ENCODE measurements around the gene BCL11B.

The BCL11B gene

DNA sequence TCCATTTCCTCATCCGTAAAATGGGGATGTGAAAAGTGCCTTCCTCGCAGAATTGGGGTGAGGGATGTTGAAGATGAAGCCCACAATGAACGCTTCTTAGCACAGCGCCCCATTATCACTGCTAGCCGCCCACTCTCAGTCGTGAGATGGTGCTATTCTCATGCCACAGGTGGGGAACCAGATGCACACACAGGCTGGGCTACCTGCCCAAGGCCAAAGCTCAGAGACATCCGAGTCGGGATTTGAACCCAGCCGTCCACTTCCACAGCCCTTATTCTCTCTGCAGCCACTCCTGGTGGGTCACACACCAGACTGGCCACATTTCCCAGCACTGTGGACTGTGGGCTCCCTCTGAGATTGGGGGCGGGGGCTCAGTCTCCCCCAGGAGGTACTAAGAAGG is 55.8 kb downstream of the BCL11B start:
- DNase-seq: no peak

DNA sequence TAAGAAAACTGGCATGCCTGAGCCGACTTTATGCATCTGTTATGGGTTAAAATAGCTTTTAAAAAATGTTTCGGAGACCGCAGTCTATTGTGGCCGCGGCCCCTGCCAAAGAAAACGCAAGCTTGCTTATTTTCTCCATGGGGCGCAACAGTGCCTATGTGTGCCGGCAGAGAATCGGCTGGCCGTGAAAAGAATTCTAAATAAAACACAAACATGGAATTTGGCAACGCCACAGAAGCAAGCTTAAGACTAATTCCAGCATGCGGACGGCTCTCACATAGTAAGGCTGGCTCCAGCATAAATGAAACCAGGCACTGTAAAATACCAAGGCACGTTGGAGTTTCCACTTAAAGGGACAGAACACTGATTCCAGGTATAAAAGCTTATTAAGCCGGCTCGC is 56.7 kb downstream of the BCL11B start:
- no peak for DNase-seq

DNA sequence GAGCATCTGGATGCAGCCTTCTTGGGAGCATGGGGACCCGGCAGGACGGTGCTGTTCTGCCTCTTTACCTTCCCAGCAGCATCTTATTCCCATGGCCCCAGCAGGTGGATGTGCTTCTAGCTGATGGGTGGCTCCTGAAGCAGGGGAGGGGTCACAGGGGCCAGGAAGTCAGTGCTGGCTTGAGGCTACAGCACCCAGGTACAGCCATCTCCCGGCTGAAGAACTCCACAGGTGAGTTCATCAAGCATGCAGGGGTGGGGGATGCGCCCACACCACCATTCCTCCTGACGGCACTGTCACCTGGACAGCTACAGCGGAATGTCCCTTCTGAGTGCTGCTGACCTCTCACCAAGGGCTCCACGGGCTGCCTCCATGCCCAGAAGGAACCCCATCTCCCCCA is 57.3 kb downstream of the BCL11B start:
- no peak for DNase-seq

DNA sequence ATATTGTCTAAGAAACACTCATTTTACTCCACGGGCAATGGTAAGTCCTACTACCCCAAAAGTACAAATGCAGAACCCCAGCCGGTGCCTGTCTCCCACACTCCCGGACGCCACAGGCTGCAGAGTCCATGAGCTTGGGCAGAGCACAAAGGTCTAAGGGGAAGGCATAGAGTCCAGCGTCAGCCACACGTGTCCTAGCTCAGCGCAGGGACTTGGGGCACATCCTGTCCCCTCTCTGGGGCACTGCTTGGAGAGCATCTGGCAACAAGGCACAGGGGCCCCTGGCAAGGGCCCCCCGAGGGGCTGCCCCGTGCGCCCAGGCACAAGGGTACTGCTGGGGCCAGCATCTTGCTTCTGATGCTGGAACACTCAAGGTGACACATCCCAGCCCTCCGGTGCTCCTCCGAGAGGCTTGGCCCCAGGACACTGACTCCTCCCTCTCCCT is 58.4 kb downstream of the BCL11B start:
- no peak for DNase-seq

DNA sequence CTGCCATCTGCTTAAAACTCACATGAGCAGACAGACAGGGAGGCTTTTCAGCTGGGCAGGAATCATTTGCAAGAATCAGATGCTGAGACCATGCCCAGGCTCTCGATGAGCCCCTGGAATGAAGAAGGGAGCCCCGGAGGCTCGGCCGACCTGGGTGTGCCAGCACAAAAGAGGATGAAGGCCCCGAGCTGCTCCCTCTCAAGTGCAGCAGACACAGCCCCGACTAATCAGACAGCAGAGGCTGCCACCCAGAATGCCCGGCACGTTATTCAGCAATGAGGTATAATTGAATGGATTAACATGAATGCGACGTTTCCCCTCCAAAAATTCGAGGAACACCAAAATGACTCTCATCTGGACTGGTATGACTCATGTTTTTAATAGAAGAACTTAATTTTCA is 58.9 kb downstream of the BCL11B start:
- DNase-seq: peak in 1 of 2 experiments; percentile 65

DNA sequence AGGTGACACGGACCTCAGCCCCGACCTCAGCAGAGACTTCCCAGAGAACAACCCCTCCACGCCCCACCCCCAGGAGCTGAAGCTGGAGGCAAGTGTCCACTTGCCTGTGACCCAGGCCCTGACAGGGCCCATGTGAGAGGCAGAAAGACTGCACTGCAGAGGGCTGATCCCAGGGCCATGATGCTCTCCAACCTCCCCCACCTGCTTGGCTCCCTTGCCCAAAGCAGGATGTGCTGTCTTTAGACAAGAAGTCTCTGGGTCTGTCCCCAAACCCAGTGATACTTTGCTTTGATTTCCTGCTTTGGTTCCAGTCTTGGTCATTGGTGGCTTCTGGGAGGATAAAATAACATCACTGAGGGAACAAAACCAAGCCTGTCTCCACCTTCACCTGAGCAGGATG is 59.4 kb downstream of the BCL11B start:
- no peak for DNase-seq

DNA sequence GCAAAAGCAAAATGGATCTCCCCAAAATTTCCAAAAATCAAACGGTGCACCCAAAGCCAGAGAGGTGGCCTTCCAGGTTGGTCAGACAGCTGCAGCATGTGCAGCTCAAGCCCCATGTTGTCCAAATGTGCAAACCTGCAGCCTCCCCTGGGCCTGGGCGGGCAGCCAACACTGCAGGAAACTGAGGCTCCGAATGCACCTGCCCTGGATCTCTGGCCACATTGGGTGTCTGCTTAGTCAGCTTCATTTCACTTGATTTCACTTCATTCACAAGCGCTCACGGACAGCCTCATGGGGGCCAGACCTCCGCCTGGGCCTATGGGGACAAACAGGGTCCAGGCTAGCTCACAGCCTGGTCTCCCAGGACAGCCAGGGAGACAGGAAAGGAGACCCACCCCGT is 59.8 kb downstream of the BCL11B start:
- no peak for DNase-seq

DNA sequence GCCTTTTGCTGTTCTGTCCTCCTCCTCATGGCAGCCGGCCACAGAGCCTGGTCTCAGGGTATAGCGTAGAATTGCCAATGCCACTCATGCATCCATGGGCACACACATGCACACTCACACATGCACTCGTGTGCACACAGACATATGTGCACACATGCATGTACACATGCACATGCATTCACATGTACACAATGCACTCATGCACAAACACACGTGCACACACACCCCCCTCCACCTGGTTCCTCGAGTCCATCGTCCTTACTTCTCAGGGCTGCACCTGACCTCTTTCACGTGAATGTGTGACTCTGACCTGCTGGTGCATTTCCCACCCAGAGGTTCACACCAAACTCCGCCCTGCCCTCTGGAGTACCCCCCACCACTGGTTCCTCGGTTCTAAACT is 60.6 kb downstream of the BCL11B start:
- no peak for DNase-seq

DNA sequence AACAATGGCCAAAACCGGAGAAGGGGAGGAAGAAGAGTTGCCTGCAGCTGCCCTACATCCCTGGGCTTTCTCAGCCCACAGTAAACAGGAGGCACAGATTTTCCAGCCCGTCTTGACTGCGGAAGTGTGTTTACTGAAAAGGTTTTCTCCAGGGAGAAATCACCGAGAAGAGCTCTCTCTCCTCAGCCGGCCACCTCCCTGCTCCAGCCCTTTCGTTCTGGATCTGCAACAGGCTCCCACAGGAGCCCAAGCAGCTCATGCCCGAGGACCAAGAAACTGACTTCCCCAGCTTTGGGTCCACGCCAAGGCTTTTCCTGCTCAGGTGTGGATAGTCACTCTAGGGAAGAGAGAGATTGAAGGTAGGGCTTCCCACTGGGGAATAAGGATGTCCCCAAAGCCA is 61.7 kb downstream of the BCL11B start:
- DNase-seq: no peak

DNA sequence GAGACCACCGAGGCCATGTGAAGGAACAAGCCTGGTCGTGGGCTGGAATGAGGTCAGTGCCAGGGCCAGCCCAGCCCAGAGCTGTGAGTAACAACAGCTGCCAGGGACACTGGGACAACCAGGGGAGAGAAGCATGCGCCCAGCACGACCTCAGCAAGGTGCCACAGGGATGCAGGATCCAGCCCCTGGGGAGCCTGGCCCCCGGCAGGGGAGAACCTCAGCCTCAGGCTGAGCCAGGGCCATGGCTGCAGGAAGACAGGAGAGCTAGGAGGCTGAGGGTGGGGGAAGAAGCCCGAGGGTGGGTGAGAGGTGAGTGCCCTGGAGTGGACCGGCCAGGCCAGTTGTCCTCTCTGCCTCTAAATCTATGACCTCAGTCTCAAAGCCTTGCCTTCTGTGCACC is 62.6 kb downstream of the BCL11B start:
- DNase-seq: no peak

DNA sequence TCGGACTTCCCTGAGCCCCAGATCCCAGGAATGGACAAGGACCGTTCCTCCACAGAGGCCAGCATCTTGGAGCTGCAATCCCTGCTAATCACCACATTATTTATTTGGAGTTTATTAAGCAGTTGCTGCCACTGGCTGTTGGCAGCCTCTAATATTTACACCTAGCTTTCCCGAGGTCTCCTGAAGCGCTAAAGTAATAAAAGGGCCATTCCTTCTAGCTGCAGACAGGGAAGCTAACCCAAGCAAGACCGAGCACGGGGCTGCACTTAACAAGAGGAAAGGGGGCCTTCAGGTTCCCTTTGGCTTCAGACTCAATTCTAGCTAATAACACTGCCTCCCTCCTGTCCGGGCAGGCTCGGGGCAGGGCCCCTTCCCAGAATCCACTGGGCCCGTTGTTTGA is 63.7 kb downstream of the BCL11B start:
- no peak for DNase-seq

DNA sequence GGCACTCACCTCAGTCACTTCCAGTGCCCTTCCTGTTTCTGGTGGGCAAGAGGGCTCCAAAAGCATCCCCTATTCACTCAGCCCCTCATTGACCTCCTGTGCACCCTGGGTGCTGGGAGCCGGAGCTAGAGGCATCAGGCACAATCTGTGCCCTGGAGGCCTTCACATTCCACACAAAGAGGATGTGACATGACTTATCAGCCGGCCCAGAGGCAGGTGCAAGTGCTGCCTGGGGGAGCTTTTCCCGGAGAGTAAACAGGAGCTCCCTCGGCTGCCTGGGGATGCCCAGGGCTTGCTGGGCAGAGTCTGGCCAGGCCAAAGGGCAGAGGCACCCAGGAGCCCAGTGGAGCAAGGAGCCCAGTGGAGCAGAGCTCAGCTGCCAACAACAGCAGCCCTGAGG is 64.5 kb downstream of the BCL11B start:
- no peak for DNase-seq

DNA sequence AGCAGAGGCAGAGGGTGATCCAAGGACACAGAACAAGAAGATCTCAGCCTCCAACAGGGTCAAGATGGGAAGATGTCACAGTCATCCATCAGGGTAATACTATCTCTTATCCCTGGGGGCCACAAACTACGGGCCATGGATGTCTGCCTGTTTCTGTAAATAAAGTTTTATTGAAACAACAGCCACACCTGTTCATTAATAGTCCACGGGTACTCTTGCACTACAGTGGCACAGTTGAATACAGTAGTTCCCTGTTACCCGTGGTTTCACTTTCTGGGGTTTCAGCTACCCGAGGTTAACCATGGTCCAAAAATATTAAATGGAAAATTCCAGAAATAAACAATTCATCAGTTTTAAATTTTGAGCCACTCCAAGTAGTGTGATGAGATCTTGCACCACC is 65.9 kb downstream of the BCL11B start:
- DNase-seq: no peak

DNA sequence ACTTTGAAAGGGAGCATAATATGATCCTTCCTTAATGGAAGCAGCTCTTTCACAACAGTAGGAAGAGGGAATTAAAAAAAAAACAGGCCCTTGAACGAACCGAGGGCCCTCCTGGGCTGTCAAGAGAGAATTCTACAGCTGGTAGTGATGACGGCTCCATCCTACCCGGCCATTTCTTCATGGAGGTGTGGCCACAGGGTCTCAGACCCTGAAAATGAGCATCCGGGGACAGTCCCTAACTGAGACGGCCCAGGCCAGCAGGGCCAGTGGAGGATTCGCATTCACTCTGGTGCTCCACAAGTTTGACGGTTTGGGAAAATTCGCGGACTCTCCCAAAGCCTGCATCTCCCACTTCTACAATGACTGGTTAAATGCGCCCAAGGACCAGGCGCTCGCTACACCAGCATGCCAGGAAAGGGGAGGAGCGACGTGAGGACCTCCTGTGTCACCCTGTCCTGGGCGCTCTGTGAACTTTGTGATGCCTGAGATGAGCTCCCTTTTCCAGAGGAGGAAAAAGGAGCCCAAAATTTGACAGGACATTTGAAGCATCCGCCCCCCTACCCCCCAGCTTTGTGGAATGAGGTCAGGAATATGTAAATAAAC is 66.8 kb downstream of the BCL11B start:
- DNase-seq: no peak

DNA sequence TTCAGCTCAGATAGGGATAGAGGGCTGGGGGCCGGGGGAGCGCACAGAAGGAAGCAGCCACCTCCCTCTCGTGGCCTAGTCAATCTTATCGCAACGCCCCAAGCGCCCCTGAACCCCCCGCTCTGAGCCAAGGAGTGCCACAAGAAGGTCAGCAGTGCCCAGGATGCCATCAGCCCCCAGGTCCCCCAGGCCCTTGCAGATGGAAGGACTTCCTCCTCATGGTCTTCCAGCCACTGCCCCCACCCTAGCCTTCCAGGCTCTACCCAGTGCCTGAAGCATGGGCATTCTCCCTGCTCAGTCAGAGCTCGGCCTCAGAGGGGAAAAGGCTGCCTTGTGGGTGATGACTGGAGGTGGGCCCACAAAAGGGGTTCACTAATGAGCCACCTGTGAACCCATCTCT is 68.2 kb downstream of the BCL11B start:
- DNase-seq: no peak

DNA sequence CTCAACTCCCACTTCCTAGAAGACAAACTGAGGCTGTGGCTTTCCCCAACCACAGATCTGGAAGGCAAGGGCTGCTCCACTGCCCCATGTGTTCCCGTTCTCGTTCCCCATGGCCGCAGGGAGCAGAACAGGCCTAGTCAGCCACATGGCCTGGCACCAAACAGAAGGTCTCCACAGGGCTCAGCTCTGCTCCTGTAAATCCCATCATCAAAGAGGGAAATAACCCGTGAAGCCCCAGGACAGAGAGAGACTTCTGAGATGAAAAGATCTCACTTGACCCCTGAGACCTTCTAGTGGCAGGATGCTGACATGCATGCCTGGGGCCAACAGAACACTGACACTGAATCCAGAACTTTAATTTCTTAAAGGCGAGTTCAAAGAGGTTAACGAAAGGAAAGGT is 68.9 kb downstream of the BCL11B start:
- no peak for DNase-seq

DNA sequence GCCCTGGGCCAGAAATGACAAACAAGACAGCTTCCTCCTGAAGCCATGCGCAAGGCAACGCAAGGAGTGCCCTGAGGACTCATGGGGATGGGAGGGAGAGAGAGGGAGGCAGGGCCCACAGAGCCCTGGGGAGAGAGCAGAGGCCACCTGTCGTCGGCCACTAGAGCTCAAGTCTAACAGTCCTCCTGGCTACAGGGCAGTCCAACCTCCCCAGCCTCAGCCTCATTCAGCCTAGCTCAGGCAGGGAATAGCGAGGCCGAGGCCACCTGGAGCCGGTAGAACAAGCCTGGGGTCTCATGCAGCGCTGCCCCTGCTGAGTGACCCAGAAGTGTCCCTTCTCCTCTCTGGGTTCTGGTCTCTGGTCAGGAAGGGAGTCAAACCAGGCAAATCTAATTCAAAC is 69.5 kb downstream of the BCL11B start:
- DNase-seq: no peak

DNA sequence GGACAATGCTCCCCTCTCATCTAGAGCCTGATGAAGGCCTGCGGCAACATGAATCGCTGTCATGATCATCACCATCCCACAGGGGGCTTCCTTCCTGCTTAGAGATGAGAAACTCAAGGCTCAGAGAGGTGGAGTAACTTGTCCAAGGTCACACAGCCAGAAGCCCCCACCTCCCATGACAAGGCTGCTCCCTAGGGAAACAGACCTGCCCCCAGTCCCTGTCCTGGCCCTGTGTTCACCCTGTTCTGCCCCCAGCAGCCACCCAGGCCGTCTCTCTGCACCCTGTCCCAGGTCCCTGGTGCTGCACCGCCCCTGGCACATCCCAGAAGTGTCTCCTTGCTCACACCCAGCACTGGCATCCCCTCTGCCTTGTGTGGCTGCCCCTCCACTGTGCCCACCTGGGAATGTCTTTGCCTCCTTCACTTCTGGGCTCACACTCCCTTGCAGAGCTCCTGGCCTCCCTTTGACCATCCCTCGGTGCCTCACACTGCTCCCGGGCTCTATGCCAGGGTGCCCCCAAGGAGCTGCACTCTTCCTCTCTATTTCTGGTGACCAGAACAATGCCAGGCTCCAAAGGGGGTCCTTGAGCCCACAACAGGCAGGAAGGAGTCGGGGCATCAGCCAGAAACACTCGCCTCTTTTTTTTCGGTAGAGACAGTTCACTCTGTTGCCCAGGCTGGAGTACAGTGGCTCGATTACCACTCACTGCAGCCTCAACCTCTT is 70.5 kb downstream of the BCL11B start:
- DNase-seq: peak in 1 of 2 experiments; percentile 47

DNA sequence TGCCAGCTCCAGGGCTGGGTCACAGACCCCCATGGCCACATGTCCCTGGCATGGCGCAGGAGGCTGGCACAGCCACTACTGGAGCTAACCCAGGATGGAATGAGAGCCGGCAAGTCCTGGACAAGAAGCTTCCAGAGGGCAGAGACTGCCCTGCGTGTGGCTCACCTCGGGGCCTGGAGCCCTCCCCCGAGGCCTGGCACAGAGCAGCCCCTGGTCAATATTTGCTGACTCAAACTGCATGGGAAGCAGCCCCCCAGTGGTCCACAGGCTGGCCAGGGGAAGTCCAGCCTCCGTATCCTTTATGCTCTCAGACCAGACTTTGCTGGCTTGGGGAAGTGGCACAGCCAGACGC is 71.4 kb downstream of the BCL11B start:
- DNase-seq: no peak

DNA sequence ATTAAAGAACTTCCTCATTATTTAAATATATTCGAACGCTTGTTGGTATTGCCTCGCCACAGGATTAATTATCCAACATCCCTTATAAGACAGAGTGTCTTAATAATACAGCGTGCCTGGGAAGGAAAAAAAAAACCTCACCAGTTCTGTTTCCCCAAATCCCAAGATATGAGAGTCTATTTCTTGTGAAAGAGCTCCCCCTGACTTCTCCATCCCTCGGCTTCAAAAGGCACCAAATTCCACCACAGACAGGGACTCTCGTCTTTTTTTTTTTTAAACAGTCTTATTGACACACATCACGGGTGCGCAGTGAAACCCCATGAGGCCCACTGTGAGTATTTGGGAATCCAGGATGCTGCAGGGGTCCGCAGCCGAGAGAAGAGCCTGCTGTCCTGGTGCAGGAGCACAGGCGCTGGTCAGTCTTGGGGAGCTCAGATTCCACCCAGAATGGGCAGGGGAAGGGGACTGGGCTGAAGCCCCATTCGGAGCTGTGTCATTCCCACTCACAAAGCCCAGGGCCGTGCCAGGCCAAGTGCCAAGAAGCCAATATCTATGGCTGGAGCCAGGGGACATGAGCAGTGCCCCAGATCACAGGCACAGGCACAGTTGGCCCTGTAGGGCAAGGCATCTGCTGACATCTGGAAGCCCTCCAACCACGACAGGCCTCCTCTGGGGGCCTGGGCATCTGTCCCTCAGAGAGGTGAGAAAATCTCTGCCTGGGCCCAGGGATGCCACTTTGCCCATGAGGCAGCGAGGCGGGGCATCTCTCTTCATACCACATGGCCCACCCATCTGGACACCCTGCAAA is 71.9 kb downstream of the BCL11B start:
- no peak for DNase-seq

DNA sequence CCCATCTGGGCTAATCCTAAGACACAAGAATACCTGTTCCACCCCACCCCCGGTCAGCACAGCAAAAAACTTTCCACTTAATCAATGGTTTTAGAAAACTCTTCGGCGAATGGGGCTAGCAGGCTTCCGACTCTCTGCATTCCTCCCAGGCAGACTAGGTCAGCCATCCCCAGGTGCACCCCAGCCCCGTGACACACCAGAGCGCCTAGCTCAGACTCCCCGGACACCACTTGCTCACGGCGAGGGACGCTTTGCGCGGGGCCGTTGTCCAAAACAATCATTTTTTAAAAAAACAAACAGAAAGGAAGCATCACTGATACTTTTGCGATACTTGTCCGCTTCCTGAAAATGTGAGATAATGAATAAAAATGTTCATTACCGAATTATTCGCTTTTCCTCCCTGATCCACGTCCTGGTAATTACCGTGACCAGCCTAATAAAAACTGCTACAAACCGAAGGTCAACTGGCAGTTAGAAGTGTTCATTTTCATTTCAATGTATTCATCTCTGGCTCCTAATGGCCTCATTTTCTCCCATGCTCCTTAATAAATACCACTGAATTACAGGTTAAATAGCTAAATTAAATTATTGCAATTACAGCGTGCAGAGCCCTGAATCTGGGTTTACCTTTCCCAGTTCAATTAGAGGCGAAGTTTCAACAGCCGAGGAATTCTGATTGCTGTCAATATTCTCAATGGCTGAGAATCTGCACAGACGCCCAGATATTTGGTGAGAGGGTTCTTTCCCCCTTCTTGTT is 73.1 kb downstream of the BCL11B start:
- DNase-seq: no peak

DNA sequence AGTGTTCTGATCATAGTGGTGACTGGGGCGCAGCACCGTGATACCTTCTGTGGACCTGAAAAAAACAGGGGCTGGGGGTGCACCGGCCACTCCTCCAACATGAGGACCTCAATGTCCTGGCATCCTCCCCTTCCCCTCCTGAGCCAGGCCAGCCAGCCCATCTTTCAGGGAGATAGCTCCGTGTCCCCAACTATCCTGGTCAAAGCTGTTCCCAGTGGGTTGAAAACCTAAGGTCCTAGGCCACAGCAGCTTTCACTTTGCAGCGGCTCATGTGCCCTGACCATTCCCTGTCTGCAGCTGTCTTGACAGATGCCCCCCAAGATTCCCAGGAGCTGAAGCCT is 75.7 kb downstream of the BCL11B start:
- DNase-seq: no peak

DNA sequence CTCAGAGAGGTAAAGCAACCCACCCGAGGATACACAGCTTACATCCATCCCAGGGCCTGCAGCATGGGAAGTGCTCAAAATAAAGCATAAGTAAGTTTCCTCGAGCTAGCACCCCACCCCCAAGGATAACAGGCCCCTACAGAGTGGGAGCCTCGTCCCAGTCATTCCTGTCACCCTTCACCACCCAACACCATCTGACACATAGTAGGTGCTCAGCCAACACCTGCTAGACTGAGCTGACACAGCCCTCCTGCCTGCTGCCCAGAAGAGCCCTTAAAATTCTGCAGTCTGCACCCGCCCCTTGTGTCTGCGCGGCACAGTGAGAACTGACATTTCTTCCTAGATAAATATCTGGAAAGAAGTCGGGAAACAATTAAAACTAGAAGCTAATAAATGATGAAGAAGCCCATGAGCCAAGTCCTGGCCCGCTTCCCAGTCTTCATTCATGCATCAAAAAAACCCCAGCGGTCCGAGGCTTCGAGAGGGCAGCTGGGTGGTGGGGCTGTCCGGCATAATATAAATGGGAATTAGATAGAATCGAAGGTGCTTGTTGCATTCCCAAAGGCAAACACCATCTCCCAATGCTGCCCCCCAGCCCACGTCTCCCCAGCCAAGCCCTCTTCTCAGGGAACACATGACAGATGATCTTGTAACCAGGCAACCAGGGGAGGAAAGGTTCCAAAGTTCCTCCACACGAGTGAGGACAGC is 76.2 kb downstream of the BCL11B start:
- DNase-seq: no peak
